AG10803 (cell line): Measurements from ENCODE around the gene MROH9.
A peak's percentile ranks its signal among the peaks of the same experiment; 100 is the strongest.

Source experiments
- DNase-seq: peaks from one replicate; pipeline ENCODE4 v3.0.0; 2010; ENCODE audit warnings: low read depth
- H3K4me3 ChIP-seq: 2 replicates; pipeline ENCODE4 v1.5.1; 2011; ENCODE audit warnings: mild to moderate bottlenecking, low read length, control low read depth
- CTCF ChIP-seq: conservative IDR thresholded peaks from 2 replicates; pipeline ENCODE4 v1.5.1; 2011; ENCODE audit warnings: mild to moderate bottlenecking, low read length, control low read depth, inconsistent platforms

The MROH9 gene, protein sequence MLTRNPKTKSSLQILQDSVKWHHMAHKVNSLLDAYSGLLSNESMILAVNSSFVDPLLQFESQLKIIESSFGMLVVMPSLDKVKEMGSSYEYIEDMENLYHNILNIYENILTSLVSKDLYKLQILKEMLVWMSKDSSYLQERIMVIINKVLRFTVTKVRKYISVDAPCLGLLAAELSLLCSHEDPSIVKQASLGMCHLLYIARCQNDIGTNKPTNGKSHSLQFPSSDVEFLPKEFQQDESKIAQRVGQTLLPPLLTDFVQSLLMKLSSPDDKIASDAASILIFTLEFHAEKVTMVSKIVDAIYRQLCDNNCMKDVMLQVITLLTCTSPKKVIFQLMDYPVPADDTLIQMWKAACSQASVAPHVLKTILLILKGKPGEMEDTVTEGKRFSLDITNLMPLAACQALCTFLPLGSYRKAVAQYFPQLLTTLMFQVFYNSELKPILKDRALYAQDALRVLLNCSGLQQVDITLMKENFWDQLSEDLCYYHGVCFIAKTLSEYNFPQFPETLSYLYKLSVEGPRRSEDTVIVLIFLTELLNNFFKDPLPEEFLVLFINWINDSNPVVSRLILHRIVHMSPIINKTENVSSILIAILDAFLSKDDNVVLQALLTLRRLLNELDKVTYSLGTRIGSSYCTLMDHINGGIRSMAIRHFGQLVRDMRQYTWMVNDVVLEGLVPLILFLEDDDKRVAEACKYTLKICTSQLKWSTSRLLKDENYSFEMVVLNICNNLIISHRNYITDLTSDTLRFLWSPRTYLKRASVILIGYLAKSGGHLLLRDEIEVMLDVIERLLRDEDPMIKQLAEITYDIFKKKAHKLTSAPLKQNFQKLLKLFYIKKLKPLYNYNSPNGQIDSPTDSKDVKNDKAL

GRCh38 chr1:170935231-170935630, at the start of gene MROH9:
MROH9 (plus strand) TSS chr1:170935534; CDS start chr1:170945557, 10,023 bp downstream.
- no peak for DNase-seq
- H3K4me3 ChIP-seq, result no peak within 1 kb of the TSS
- no peak for TF ChIP-seq CTCF

- DNase-seq, result peak; percentile 67
- H3K4me3 ChIP-seq, result no peak overlapping the region
- no peak for TF ChIP-seq CTCF
These were observed 49.8 kb upstream of the MROH9 start for GRCh38 chr1:170885551-170885950.

DNA sequence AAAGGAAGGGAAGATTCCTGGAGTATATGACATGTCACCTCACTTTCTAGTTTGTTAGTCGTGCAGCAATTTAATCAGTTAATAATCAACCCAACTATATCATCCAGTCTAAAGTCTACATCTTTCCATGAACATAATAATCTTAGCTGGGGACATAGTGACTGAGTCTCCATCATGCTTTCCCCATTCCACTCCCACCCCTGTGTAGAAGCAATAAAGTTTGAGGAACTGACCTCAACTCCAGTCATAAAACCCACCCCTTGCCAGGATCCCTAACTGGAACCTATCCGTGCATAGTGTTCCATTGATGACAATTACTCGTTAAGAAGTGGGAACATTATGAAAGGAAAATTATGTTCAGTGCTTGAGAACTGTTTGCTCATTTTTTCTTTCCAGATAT, 48.9 kb upstream of the MROH9 start:
- TF ChIP-seq CTCF, result no peak
- DNase-seq, result no peak
- H3K4me3 ChIP-seq, result no peak overlapping the region

DNA sequence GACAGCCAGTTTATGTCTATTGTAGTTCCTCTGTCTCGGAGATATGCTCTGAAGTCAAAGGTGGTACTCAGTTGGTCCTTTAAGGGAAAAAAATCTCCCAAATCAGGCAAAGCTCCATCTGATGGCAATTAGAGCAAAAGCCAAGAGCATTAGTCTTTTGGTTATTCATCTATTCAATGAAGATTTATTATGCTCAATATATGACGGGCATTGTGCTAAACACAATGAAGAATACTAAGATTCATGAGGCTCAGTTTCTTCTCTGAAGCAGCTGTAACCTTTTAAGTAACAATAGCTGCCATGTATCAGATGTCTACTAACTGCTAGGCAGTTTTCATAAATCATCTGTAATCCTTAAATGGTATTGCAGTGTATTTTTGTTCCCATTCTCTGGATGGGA, 47.6 kb upstream of the MROH9 start:
- no peak for DNase-seq
- no peak overlapping the region for H3K4me3 ChIP-seq
- TF ChIP-seq CTCF, result no peak

- no peak overlapping the region for H3K4me3 ChIP-seq
- no peak for DNase-seq
- no peak for TF ChIP-seq CTCF
These were observed 43.5 kb upstream of the MROH9 start for GRCh38 chr1:170891872-170892271.

- H3K4me3 ChIP-seq, result no peak overlapping the region
- no peak for TF ChIP-seq CTCF
- DNase-seq, result peak; percentile 84
These were observed 41.6 kb upstream of the MROH9 start for GRCh38 chr1:170893655-170894297.
